Measurements from ENCODE around the gene POLR1C. TPM values are rescaled to one million over a fixed set of nuclear protein-coding genes. Genes with fewer than 3 reads are reported as not detected.

Gene POLR1C
- total RNA-seq, 1 experiment from 2014 or later = 79.6 TPM

GRCh38 chr6:43520097-43520496 lies 3.2 kb downstream of the POLR1C start:
- peaks cover 45% of the 10 kb centered on the region for H3K36me3 Mint-ChIP-seq (ENCODE audit: insufficient read depth, unreplicated experiment)
- peaks cover 19% of the 10 kb centered on the region for H3K4me1 Mint-ChIP-seq (ENCODE audit: low read depth, unreplicated experiment)
- no peak for DNase-seq
- no peaks in the 10 kb centered on the region for H3K9me3 Mint-ChIP-seq (ENCODE audit: low read depth, unreplicated experiment)
- TF ChIP-seq, protein P1, sequence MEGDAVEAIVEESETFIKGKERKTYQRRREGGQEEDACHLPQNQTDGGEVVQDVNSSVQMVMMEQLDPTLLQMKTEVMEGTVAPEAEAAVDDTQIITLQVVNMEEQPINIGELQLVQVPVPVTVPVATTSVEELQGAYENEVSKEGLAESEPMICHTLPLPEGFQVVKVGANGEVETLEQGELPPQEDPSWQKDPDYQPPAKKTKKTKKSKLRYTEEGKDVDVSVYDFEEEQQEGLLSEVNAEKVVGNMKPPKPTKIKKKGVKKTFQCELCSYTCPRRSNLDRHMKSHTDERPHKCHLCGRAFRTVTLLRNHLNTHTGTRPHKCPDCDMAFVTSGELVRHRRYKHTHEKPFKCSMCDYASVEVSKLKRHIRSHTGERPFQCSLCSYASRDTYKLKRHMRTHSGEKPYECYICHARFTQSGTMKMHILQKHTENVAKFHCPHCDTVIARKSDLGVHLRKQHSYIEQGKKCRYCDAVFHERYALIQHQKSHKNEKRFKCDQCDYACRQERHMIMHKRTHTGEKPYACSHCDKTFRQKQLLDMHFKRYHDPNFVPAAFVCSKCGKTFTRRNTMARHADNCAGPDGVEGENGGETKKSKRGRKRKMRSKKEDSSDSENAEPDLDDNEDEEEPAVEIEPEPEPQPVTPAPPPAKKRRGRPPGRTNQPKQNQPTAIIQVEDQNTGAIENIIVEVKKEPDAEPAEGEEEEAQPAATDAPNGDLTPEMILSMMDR (IDR thresholded peaks at IDR 0.05; ENCODE audit: unreplicated experiment) = no peak
- H3K27ac Mint-ChIP-seq (ENCODE audit: unreplicated experiment) = no peak overlapping the region
- intact Hi-C loops (cut with micrococcal nuclease; ENCODE audit: unreplicated experiment) = no loop called here
- BruUV-seq (replicated peaks) = no TSS peak
- no peak overlapping the region for H3K4me3 Mint-ChIP-seq (ENCODE audit: low read depth, unreplicated experiment)
- H3K27me3 Mint-ChIP-seq (ENCODE audit: unreplicated experiment) = no peaks in the 10 kb centered on the region
- CTCF ChIA-PET = interaction anchor here (0.6 to 1.3 kb wide), 2 partner anchors 10 to 497 kb away, joined by 3 read pairs; no protein-coding TSS in a partner anchor

GRCh38 chr6:43521836-43522235 lies 4.9 kb downstream of the POLR1C start:
- TF ChIP-seq, protein P1 (IDR thresholded peaks at IDR 0.05; ENCODE audit: unreplicated experiment) = no peak
- Mint-ChIP-seq H3K27ac (ENCODE audit: unreplicated experiment) (no peak overlapping the region), H3K27me3 (ENCODE audit: unreplicated experiment) (no peaks in the 10 kb centered on the region), H3K36me3 (ENCODE audit: insufficient read depth, unreplicated experiment) (peaks cover 57% of the 10 kb centered on the region), H3K4me1 (ENCODE audit: low read depth, unreplicated experiment) (peaks cover 10% of the 10 kb centered on the region), H3K9me3 (ENCODE audit: low read depth, unreplicated experiment) (no peaks in the 10 kb centered on the region), H3K4me3 (ENCODE audit: low read depth, unreplicated experiment) (no peak overlapping the region)
- DNase-seq = no peak
- CTCF ChIA-PET = no interaction called here
- intact Hi-C loops (cut with micrococcal nuclease; ENCODE audit: unreplicated experiment) = no loop called here
- no TSS peak for BruUV-seq (replicated peaks)

DNA sequence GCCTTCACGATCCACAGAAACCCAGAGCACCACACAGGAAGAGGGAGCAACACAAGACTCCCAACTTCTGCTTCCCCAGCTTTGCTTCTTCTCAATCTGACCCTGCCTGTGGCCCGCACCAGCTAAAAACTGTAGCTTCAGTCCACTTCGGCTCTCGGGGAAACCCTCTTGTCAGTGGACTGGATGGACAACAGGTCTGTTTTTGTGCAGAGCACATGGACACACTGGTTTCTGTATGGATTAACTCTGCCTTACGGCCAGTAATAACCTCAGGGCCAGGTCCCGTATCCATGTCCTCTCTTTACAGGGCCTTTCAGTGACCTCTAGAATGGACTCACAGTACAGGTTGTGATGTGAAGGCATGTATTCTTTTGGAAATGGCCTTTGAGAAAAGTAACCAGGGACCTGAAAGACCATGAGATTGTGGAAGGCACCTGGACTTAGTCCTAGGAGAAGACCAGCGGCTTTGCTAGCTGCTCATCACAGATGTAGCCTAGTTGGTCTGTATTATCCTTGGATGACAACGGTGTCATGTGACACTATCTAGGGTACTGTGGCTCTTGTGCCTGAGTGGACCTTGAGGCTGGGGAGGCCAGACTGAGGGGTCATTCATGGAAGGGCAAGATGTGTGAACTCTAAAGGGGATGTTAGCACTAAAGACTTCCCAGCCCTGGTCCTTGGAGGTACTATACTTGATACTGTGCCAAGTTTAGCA lies 5.8 kb downstream of the POLR1C start:
- DNase-seq = no peak
- intact Hi-C loops (cut with micrococcal nuclease; ENCODE audit: unreplicated experiment) = no loop called here
- CTCF ChIA-PET = interaction anchor here (0.6 kb wide), 1 partner anchor 285 kb away, joined by 3 read pairs; no protein-coding TSS in a partner anchor
- Mint-ChIP-seq H3K27me3 (ENCODE audit: unreplicated experiment) (no peaks in the 10 kb centered on the region), H3K9me3 (ENCODE audit: low read depth, unreplicated experiment) (no peaks in the 10 kb centered on the region), H3K4me1 (ENCODE audit: low read depth, unreplicated experiment) (peaks cover 10% of the 10 kb centered on the region), H3K4me3 (ENCODE audit: low read depth, unreplicated experiment) (no peak overlapping the region), H3K36me3 (ENCODE audit: insufficient read depth, unreplicated experiment) (peaks cover 65% of the 10 kb centered on the region), H3K27ac (ENCODE audit: unreplicated experiment) (no peak overlapping the region)
- BruUV-seq (replicated peaks) = TSS peak; percentile 10
- TF ChIP-seq, protein P1 (IDR thresholded peaks at IDR 0.05; ENCODE audit: unreplicated experiment) = no peak

DNA sequence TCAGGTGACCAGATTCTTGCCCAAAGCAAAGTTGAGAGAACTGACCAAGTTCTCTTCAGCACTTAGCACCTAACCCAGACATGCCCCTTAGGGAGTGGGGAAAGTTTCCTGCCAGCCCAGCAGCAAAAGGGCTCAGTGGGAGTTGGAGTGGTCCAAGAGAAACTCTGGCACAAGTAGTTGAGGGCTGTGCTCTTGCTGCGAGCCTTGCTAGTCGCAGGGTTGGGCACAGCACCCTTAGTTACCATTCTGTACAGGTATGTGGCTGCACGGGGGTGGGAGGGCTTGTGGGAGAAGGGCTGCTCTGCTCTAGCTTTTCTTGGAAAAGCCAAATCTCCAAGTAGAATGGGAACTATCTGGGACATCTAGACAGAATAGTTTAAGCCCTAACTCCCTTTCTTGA lies 6.4 kb downstream of the POLR1C start:
- Mint-ChIP-seq H3K4me3 (ENCODE audit: low read depth, unreplicated experiment) (no peak overlapping the region), H3K4me1 (ENCODE audit: low read depth, unreplicated experiment) (peaks cover 10% of the 10 kb centered on the region), H3K27ac (ENCODE audit: unreplicated experiment) (no peak overlapping the region), H3K9me3 (ENCODE audit: low read depth, unreplicated experiment) (no peaks in the 10 kb centered on the region), H3K36me3 (ENCODE audit: insufficient read depth, unreplicated experiment) (peaks cover 69% of the 10 kb centered on the region), H3K27me3 (ENCODE audit: unreplicated experiment) (no peaks in the 10 kb centered on the region)
- CTCF ChIA-PET = interaction anchor here (0.6 to 1.3 kb wide), 3 partner anchors 10 to 578 kb away, joined by 3 to 4 read pairs (median 3); no protein-coding TSS in a partner anchor
- TF ChIP-seq, protein P1 (IDR thresholded peaks at IDR 0.05; ENCODE audit: unreplicated experiment) = no peak
- DNase-seq = no peak
- intact Hi-C loops (cut with micrococcal nuclease; ENCODE audit: unreplicated experiment) = no loop called here
- BruUV-seq (replicated peaks) = no TSS peak

Measured in Calu3 (cell line).